Kidney tubule cell (primary cell): ENCODE measurements around the gene CD99.
"Not testable (repeated sequence)": the region's sequence is repeated elsewhere in the genome, so short reads cannot be mapped to it uniquely, and the experiment has no call there.

ENCODE experiments used
- DNase-seq: peaks from one replicate; pipeline ENCODE4 v3.0.0-alpha.2; 2018; ENCODE audit warnings: low spot score

CD99 gene

GRCh38 chrX:2675657-2676200, 15.4 kb upstream of the CD99 start:
- DNase-seq = not testable (repeated sequence)

GRCh38 chrX:2676794-2677675, 14.1 kb upstream of the CD99 start:
- DNase-seq = peak; percentile 88

- DNase-seq = peak; percentile 95
Observed at GRCh38 chrX:2677764-2678163, 13.3 kb upstream of the CD99 start.

- no peak for DNase-seq
Observed at GRCh38 chrX:2678583-2678982, 12.5 kb upstream of the CD99 start.

- peak; percentile 12 for DNase-seq
Observed at GRCh38 chrX:2679534-2680485, 11.3 kb upstream of the CD99 start.

GRCh38 chrX:2680486-2681348, 10.4 kb upstream of the CD99 start:
- DNase-seq = no peak

GRCh38 chrX:2682565-2683177, 8.4 kb upstream of the CD99 start:
- no peak for DNase-seq

GRCh38 chrX:2684256-2684655, 6.8 kb upstream of the CD99 start:
- DNase-seq = no peak

- DNase-seq = no peak
Observed at GRCh38 chrX:2685886-2686285, 5.2 kb upstream of the CD99 start.

- DNase-seq = no peak
Observed at GRCh38 chrX:2689773-2690666, 1.1 kb upstream of the CD99 start.

- peak; percentile 23 for DNase-seq
Observed at GRCh38 chrX:2691543-2692220, 587 bp downstream of the CD99 start.

GRCh38 chrX:2692221-2693112, 1.4 kb downstream of the CD99 start:
- peak; percentile 29 for DNase-seq

GRCh38 chrX:2693113-2694002, 2.3 kb downstream of the CD99 start:
- DNase-seq = no peak

GRCh38 chrX:2694914-2695267, 3.8 kb downstream of the CD99 start:
- no peak for DNase-seq

GRCh38 chrX:2696698-2697215, 5.7 kb downstream of the CD99 start:
- peak; percentile 49 for DNase-seq

- DNase-seq = no peak
Observed at GRCh38 chrX:2697306-2697705, 6.2 kb downstream of the CD99 start.

- DNase-seq = no peak
Observed at GRCh38 chrX:2697741-2698299, 6.7 kb downstream of the CD99 start.
